Mesenchymal stem cell (in vitro differentiated cells and primary cell): ENCODE data around the gene JPH4.

Experiments
- DNase-seq: peaks from one replicate; pipeline ENCODE4 v3.0.0-alpha.2; 2013
- H2AFZ ChIP-seq: one replicate; pipeline ENCODE4 v1.6.1; 2013; ENCODE audit warnings: low read depth, mild to moderate bottlenecking, control low read depth, inconsistent platforms, low read length, moderate library complexity
- H2AK5ac ChIP-seq: 2 replicates; pipeline ENCODE4 v1.6.1; 2013; ENCODE audit warnings: low read length, moderate library complexity, mild to moderate bottlenecking, inconsistent platforms; ENCODE audit not compliant: severe bottlenecking
- H2BK120ac ChIP-seq: one replicate; pipeline ENCODE4 v1.6.1; 2013; ENCODE audit warnings: low read depth, mild to moderate bottlenecking, inconsistent platforms, low read length, moderate library complexity
- H2BK12ac ChIP-seq, 2 experiments: one replicate each; pipeline ENCODE4 v1.6.1; 2013; ENCODE audit warnings: inconsistent platforms in 2 of 2, low read length in 2 of 2, mild to moderate bottlenecking in 2 of 2, moderate library complexity in 2 of 2, control low read depth in 1 of 2
- H2BK15ac ChIP-seq: one replicate; pipeline ENCODE4 v1.6.1; 2013; ENCODE audit warnings: mild to moderate bottlenecking, low read depth, inconsistent platforms; ENCODE audit not compliant: poor library complexity, severe bottlenecking
- H2BK5ac ChIP-seq: 2 replicates; pipeline ENCODE4 v1.6.1; 2013; ENCODE audit warnings: low read depth, mild to moderate bottlenecking, low read length, control low read depth, inconsistent platforms; ENCODE audit not compliant: poor library complexity, severe bottlenecking
- H3K14ac ChIP-seq, 2 experiments: one replicate each; pipeline ENCODE4 v1.6.1; 2013; ENCODE audit warnings: inconsistent platforms in 2 of 2, low read length in 2 of 2, control low read depth in 1 of 2, mild to moderate bottlenecking in 1 of 2, moderate library complexity in 1 of 2
- H3K18ac ChIP-seq, 2 experiments: one replicate each; pipeline ENCODE4 v1.6.1; 2013; ENCODE audit warnings: inconsistent platforms in 2 of 2, low read length in 2 of 2, control low read depth in 1 of 2, low read depth in 1 of 2, mild to moderate bottlenecking in 1 of 2
- H3K23ac ChIP-seq, 2 experiments: one replicate each; pipeline ENCODE4 v1.6.1; 2013; ENCODE audit warnings: inconsistent platforms in 2 of 2, low read length in 2 of 2, mild to moderate bottlenecking in 2 of 2, moderate library complexity in 2 of 2, control low read depth in 1 of 2
- H3K27ac ChIP-seq: 2 replicates; pipeline ENCODE4 v1.5.1; 2013; ENCODE audit warnings: mild to moderate bottlenecking, moderate library complexity, low read length, control low read depth, inconsistent platforms; ENCODE audit not compliant: poor library complexity, severe bottlenecking
- H3K27me3 ChIP-seq, 2 experiments: 2 replicates each; pipeline versions ENCODE4 v1.6.1 to v1.7.0; 2013; ENCODE audit warnings: low read length in 2 of 2, mild to moderate bottlenecking in 2 of 2, moderate library complexity in 2 of 2, control low read depth in 1 of 2, inconsistent platforms in 1 of 2; ENCODE audit not compliant: control insufficient read depth in 1 of 2, insufficient read depth in 1 of 2
- H3K36me3 ChIP-seq, 2 experiments: 2 replicates each; pipeline versions ENCODE4 v1.6.1 to v1.7.0; 2013; ENCODE audit warnings: low read length in 2 of 2, control low read depth in 1 of 2, inconsistent platforms in 1 of 2, low read depth in 1 of 2, mild to moderate bottlenecking in 1 of 2; ENCODE audit not compliant: insufficient read depth in 2 of 2, control insufficient read depth in 1 of 2
- H3K4ac ChIP-seq, 2 experiments: one replicate each; pipeline ENCODE4 v1.6.1; 2013; ENCODE audit warnings: inconsistent platforms in 2 of 2, low read length in 2 of 2, mild to moderate bottlenecking in 2 of 2, moderate library complexity in 2 of 2, control low read depth in 1 of 2, low read depth in 1 of 2
- H3K4me1 ChIP-seq: 2 replicates; pipeline ENCODE4 v1.6.1; 2013; ENCODE audit warnings: low read depth, low read length, control low read depth; ENCODE audit not compliant: control insufficient read depth, insufficient read depth
- H3K4me2 ChIP-seq: 2 replicates; pipeline ENCODE4 v1.6.1; 2013; ENCODE audit warnings: low read length, mild to moderate bottlenecking, inconsistent platforms; ENCODE audit not compliant: poor library complexity, severe bottlenecking
- H3K4me3 ChIP-seq, 2 experiments: 2 replicates each; pipeline versions ENCODE4 v1.5.1 to v1.7.0; 2013; ENCODE audit warnings: low read length in 2 of 2, mild to moderate bottlenecking in 2 of 2, control low read depth in 1 of 2, low read depth in 1 of 2; ENCODE audit not compliant: insufficient read depth in 1 of 2
- H3K79me1 ChIP-seq: replicated peaks from 2 replicates; pipeline ENCODE4 v1.6.1; 2013; ENCODE audit warnings: mild to moderate bottlenecking, control low read depth, low read length, inconsistent platforms; ENCODE audit not compliant: poor library complexity, severe bottlenecking
- H3K9ac ChIP-seq: 2 replicates; pipeline ENCODE4 v1.7.0; 2013; ENCODE audit warnings: mild to moderate bottlenecking, low read length, moderate library complexity
- H3K9me3 ChIP-seq: 2 replicates; pipeline ENCODE4 v1.7.0; 2013; ENCODE audit warnings: mild to moderate bottlenecking, low read length; ENCODE audit not compliant: control insufficient read depth
- H4K8ac ChIP-seq: one replicate; pipeline ENCODE4 v1.6.1; 2013; ENCODE audit warnings: inconsistent platforms, mild to moderate bottlenecking, low read length, moderate library complexity
- H4K91ac ChIP-seq: one replicate; pipeline ENCODE4 v1.6.1; 2013; ENCODE audit warnings: mild to moderate bottlenecking, low read length, inconsistent platforms
- WGBS: methylation state at CpG from one replicate; pipeline ENCODE4 v1.1.7; 2013; ENCODE audit warnings: mixed read lengths; 5-methylcytosine and 5-hydroxymethylcytosine counted together

JPH4 gene

DNA sequence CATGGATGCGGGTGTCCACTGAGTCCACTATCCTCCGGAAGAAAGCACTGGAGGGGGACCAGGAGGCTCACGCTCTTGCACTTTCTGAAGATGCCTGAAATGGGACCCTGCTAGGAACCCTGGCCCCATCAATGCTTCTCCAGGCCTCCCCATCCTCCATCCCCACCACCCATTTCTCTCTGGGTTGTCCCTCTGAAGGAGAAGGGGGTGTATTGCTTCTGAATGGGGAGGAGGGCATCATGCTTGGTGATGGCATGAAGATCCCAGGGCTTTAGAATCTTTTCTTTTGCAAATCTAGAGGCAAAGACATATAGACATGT is 681 bp upstream of the JPH4 start:
- no peak overlapping the region for H4K91ac ChIP-seq
- H3K27me3 ChIP-seq = peaks cover 65 to 73% of the 10 kb centered on the region in 2 experiments
- H3K79me1 ChIP-seq = no peaks in the 10 kb centered on the region
- no peaks in the 10 kb centered on the region for H3K9me3 ChIP-seq
- no peak overlapping the region for H2AK5ac ChIP-seq
- H3K27ac ChIP-seq = no peak overlapping the region
- H3K4me3 ChIP-seq = no peak overlapping the region
- no peak overlapping the region for H2BK15ac ChIP-seq
- no peak overlapping the region for H3K9ac ChIP-seq
- no peak overlapping the region for H2BK5ac ChIP-seq
- no peak overlapping the region for H3K4me2 ChIP-seq
- peaks cover 0 to 2% of the 10 kb centered on the region in 2 experiments for H3K36me3 ChIP-seq
- H2BK12ac ChIP-seq = no peak overlapping the region
- H3K4ac ChIP-seq = no peak overlapping the region
- no peak overlapping the region for H4K8ac ChIP-seq
- 83% methylated on average over 2 of the region's 3 CpGs for WGBS
- H3K23ac ChIP-seq = no peak overlapping the region
- H3K18ac ChIP-seq = no peak overlapping the region
- no peak overlapping the region for H2BK120ac ChIP-seq
- no peak for DNase-seq
- H3K4me1 ChIP-seq = peaks cover 15% of the 10 kb centered on the region
- no peak overlapping the region for H3K14ac ChIP-seq
- no peak overlapping the region for H2AFZ ChIP-seq

DNA sequence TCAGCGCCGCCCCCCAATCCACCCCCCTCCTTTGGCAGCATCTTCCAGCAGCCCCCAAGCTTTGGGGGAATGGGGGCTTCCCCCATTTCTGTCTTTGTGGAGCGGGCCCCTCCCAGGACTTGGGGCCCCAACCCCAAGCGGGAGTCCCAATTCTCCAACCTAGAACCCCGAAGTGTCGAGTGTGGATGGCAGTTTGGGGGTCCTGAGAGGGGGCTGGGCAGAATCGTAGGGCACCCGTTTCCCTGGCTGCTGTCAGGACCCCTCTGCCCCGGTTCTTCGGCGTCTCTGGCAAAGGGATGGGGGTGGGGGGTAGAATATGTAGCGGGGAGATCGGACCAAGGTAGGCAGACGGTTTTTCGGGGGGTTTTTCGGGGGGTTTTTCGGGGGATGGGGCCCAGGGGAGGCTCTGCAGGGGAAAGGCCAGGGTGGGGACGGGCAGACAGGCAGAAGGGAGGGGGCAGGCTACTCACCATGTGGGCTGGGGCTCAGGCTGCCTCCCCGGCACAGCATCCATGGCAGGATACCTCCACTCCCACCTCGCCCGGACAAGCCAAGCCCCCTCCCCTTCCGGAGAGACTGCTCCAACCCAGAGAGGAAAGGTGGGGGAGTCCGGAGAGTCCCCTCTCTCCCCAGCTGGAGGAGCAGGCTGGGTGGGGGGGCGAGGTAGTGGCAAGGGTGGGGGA is 739 bp downstream of the JPH4 start:
- Histone ChIP-seq H3K18ac (no peak overlapping the region), H3K4ac (no peak overlapping the region), H3K36me3 (peaks cover 0 to 2% of the 10 kb centered on the region in 2 experiments), H4K8ac (no peak overlapping the region), H3K9me3 (no peaks in the 10 kb centered on the region), H3K14ac (no peak overlapping the region), H3K23ac (no peak overlapping the region), H3K27ac (no peak overlapping the region), H3K4me2 (no peak overlapping the region), H2AK5ac (no peak overlapping the region), H2BK120ac (no peak overlapping the region), H2AFZ (no peak overlapping the region), H3K4me1 (peaks cover 15% of the 10 kb centered on the region), H3K9ac (no peak overlapping the region), H3K4me3 (no peak overlapping the region), H2BK15ac (no peak overlapping the region), H2BK5ac (no peak overlapping the region), H3K79me1 (no peaks in the 10 kb centered on the region), H2BK12ac (no peak overlapping the region), H4K91ac (no peak overlapping the region), H3K27me3 (peaks cover 72 to 81% of the 10 kb centered on the region in 2 experiments)
- 7% methylated on average over 14 of the region's 24 CpGs for WGBS
- no peak for DNase-seq

DNA sequence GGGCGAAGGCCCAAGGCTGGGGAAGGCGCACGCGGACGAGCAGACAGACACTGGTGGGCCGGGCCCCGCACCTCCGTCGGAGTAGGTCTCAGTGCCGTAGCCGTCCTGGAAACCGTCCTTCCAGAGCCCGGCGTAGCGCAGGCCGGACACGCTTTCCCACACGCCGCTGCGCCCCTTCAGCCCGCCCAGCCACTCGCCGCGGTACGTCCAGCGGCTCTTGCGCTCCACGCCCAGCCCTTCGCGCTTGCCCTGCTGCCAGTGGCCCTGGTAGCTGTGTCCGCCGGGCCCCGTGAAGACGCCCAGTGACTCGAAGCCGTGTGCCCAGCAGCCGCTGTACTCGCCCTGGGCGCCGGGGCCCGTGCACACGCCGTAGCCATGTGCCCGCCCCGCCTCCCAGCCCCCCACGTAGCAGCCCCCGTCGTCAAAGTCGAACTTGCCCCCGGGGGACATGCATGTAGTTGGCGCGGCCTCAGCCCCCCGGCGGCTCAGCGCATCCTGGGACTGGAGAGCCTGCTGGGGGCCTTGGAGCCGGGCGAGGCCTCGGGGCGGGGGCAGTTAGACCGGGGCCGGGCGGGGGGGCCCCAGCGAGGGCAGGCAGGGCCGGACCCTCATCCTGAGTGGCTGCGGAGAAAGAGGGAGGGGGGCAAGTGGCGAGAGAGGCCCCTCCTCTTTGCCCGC is 1.4 kb downstream of the JPH4 start:
- Histone ChIP-seq H3K9ac (no peak overlapping the region), H3K27ac (no peak overlapping the region), H2BK5ac (no peak overlapping the region), H2BK12ac (no peak overlapping the region), H2BK120ac (no peak overlapping the region), H3K9me3 (no peaks in the 10 kb centered on the region), H3K36me3 (peaks cover 0 to 2% of the 10 kb centered on the region in 2 experiments), H3K18ac (no peak overlapping the region), H4K91ac (no peak overlapping the region), H3K79me1 (no peaks in the 10 kb centered on the region), H3K4me1 (peaks cover 15% of the 10 kb centered on the region), H2BK15ac (no peak overlapping the region), H3K4ac (no peak overlapping the region), H2AFZ (no peak overlapping the region), H3K4me3 (no peak overlapping the region), H2AK5ac (no peak overlapping the region), H4K8ac (no peak overlapping the region), H3K4me2 (peak overlapping the region; percentile 4), H3K27me3 (peaks cover 70 to 81% of the 10 kb centered on the region in 2 experiments), H3K14ac (no peak overlapping the region), H3K23ac (peak overlapping the region in 1 of 2 experiments; percentile 72)
- WGBS = 8% methylated on average over 53 of the region's 67 CpGs
- no peak for DNase-seq

DNA sequence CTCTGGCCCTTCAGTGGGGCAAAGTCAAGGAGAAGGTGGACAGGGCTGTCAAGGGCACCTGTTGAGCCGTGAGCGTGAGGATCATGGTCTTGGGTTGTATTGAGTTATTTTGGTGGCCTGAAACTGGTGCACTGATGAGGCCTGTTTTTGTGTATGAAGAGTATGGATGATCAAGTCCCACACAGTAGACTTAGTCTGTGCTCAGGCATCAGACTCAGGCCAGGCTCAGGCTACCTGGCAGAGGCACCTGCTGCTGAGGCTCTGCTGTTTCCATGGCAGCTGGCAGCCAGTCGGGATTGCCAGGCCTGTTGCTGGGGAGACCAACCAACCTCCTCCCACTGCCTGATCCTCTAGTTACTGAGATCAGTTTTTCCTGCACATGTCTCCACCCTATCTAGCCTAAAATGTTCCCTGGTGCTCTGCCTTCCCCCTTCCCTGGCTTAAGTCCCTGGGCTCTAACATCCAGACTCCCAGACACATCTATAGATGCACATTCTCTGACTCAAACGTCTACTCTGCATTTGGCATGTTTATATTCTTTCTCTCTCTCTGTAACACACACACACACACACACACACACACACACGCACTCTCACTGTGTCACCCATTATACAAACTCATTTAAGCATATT is 5.1 kb downstream of the JPH4 start:
- H2BK120ac ChIP-seq = no peak overlapping the region
- WGBS = 53% methylated on average over 5 of the region's 5 CpGs
- H3K4me2 ChIP-seq = no peak overlapping the region
- H3K4ac ChIP-seq = no peak overlapping the region
- H3K27me3 ChIP-seq = peaks cover 63 to 72% of the 10 kb centered on the region in 2 experiments
- peak; percentile 26 for DNase-seq
- peaks cover 0 to 2% of the 10 kb centered on the region in 2 experiments for H3K36me3 ChIP-seq
- no peak overlapping the region for H3K9ac ChIP-seq
- H2BK12ac ChIP-seq = no peak overlapping the region
- no peak overlapping the region for H4K91ac ChIP-seq
- no peak overlapping the region for H2BK5ac ChIP-seq
- H3K27ac ChIP-seq = no peak overlapping the region
- no peak overlapping the region for H2BK15ac ChIP-seq
- no peak overlapping the region for H2AFZ ChIP-seq
- H3K4me1 ChIP-seq = peaks cover 15% of the 10 kb centered on the region
- peak overlapping the region in 1 of 2 experiments; percentile 50 for H3K23ac ChIP-seq
- H3K18ac ChIP-seq = no peak overlapping the region
- no peak overlapping the region for H2AK5ac ChIP-seq
- no peak overlapping the region for H4K8ac ChIP-seq
- no peaks in the 10 kb centered on the region for H3K9me3 ChIP-seq
- H3K14ac ChIP-seq = no peak overlapping the region
- H3K79me1 ChIP-seq = no peaks in the 10 kb centered on the region
- H3K4me3 ChIP-seq = no peak overlapping the region
